GM19328 (cell line): ENCODE data around the gene MLX.
"Not testable (repeated sequence)": the region's sequence is repeated elsewhere in the genome, so short reads cannot be mapped to it uniquely, and the experiment has no call there.

Experiments used
- ATAC-seq: cut with Tn5 transposase; IDR thresholded peaks from one replicate; pipeline ENCODE4 v1.9.1; 2021; ENCODE audit warnings: mild to moderate bottlenecking, moderate library complexity; ENCODE audit not compliant: unreplicated experiment

Gene MLX

DNA sequence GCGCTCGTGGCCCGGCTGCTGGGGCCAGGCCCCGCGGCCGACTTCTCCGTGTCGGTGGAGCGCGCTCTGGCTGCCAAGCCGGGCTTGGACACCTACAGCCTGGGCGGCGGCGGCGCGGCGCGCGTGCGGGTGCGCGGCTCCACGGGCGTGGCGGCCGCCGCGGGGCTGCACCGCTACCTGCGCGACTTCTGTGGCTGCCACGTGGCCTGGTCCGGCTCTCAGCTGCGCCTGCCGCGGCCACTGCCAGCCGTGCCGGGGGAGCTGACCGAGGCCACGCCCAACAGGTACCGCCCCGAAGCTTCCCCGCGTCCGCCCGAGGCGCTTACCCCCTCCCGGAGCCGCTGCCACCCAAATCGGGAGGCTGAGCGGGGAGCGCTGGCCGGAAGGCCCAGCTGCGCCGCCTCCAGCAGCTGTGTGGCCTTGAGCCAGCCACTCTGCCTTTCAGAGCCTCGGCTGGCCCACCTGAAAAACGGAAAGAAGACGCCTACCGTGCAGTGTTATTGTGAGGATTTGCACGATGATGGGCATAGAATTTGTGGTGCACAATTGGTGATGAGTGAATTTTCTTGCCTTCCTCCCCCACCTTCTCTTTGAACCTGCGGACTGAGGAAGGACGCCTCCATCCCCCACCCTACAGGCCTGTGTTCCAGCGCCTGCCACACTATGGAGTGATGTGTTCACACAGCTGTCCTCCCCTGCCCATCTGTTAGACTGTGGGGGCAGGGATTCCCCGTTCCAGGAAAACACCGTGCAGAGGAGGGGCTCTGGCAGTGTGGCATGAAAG lies 30.3 kb upstream of the MLX start:
- peak; percentile 62 for ATAC-seq

DNA sequence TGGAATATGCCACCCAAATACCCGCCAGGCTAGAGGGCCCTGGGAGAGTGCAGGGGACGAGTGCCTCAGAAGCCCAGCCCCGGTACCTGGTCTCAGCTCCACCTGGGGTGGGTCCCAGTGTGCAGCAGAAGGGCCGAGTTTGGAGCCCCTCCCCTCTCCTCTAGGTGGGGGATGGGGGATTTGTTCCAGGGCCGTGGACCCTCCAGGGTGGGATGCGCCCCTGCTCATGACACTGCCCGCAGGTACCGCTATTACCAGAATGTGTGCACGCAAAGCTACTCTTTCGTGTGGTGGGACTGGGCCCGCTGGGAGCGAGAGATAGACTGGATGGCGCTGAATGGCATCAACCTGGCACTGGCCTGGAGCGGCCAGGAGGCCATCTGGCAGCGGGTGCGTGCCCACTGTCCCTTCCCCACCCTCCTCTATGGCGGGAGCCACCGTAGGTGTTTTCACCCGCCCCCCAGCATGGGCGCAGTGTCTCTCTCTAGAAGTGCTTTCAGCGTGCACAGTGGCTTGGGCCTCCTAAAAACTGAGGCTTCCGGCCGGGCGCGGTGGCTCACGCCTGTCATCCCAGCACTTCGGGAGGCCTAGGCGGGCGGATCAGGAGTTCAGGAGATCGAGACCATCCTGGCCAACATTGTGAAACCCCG lies 29.6 kb upstream of the MLX start:
- ATAC-seq = no peak

GRCh38 chr17:42537826-42538451 lies 29.0 kb upstream of the MLX start:
- no peak for ATAC-seq

GRCh38 chr17:42538482-42538881 lies 28.4 kb upstream of the MLX start:
- ATAC-seq = no peak

DNA sequence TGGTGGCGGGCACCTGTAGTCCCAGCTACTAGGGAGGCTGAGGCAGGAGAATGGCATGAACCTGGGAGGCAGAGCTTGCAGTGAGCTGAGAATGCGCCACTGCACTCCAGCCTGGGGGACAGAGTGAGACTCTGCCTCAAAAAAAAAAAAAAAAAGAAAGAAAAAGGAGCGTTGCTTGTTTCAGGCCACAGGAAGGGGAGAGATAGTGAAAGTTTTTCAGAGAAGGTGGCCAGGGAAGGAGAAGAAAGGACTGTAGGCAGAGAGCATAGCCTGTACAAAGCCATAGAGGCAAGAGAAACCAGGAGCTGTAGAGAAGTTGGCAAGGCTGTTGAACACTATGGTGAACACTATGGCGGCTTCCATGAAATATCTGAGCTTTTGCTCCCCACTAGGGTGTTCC lies 26.3 kb upstream of the MLX start:
- not testable (repeated sequence) for ATAC-seq

GRCh38 chr17:42541041-42541833 lies 25.7 kb upstream of the MLX start:
- ATAC-seq = no peak

- ATAC-seq = no peak
Measured at GRCh38 chr17:42543190-42544079, 23.5 kb upstream of the MLX start.

DNA sequence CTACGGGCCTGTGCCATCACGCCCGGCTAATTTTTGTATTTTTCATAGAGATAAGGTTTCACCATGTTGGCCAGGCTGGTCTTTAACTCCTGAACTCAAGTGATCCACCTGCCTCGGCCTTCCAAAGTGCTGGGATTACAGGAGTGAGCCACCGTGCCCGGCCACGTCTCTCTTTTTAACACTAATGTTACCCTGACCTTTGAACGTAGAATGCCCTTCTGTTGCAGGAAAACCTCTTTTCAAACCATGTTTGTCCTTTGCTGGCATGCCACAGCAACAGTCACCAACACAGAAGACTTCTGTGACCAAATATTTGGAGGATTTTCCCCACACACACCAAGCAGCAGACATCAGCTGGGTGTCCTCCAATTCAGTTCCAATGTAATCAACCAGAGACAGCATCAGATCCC lies 22.0 kb upstream of the MLX start:
- no peak for ATAC-seq

DNA sequence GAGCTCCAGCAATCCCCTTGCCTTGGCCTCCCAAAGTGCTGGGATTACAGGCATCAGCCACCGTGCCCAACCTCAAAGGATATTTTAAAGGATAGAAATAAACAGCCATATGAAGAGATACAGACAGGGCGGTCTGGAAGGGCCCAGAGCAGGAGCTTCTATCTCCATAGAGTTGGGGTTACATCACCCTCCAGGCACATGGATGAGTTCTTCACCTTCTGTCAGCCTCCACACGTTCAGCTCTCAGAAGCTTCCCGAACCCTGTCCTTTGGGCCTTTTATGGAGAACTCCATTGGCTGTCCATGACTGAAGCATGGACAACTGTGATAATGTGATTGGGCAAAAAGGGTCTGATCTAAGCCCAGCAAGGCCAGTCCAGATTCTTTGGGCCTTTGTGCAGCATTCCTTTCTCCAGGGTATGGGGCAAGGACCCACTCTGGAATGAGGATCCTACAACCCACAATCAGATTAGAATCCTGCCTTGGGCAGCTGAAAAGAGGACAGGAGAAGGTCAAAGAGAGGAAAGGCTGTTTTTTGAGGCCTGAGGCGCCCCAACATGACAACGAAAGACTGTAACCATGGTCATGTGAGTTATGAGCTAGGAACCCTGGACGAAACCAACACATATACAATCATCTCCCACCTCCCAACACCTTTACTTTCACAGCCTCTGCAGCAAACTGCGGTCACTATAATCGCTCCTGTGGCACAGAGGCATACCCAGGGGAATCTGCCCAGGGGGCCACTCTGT lies 21.0 kb upstream of the MLX start:
- not testable (repeated sequence) for ATAC-seq

- no peak for ATAC-seq
Measured at GRCh38 chr17:42547001-42547461, 19.9 kb upstream of the MLX start.

GRCh38 chr17:42547698-42548069 lies 19.2 kb upstream of the MLX start:
- no peak for ATAC-seq

GRCh38 chr17:42548070-42548837 lies 18.6 kb upstream of the MLX start:
- peak; percentile 60 for ATAC-seq

- no peak for ATAC-seq
Measured at GRCh38 chr17:42548993-42549755, 17.7 kb upstream of the MLX start.

- not testable (repeated sequence) for ATAC-seq
Measured at GRCh38 chr17:42552736-42553135, 14.2 kb upstream of the MLX start, which contains the start of gene HSD17B1. Gene HSD17B1, plus strand, starts transcription at chr17:42552923. Its CDS starts 11 bp downstream, at chr17:42552934.

DNA sequence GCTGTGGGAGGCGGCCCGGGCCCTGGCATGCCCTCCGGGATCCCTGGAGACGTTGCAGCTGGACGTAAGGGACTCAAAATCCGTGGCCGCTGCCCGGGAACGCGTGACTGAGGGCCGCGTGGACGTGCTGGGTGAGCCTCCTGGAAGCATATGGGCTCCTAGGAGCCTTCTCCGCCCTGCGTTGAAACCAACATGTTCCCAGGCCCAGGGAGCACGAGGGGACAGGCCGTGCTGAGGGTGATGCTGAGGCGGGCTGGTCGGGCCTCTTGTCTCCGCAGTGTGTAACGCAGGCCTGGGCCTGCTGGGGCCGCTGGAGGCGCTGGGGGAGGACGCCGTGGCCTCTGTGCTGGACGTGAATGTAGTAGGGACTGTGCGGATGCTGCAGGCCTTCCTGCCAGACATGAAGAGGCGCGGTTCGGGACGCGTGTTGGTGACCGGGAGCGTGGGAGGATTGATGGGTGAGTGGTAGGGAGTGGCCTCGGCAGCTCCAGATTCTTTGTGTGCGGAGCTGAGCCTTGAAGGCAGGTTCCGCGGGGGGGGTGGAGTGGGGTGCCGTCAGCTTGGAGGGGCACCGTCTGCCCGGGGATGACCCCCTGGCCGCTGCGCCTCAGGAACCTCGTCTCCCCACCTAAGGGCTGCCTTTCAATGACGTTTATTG lies 13.6 kb upstream of the MLX start:
- no peak for ATAC-seq

DNA sequence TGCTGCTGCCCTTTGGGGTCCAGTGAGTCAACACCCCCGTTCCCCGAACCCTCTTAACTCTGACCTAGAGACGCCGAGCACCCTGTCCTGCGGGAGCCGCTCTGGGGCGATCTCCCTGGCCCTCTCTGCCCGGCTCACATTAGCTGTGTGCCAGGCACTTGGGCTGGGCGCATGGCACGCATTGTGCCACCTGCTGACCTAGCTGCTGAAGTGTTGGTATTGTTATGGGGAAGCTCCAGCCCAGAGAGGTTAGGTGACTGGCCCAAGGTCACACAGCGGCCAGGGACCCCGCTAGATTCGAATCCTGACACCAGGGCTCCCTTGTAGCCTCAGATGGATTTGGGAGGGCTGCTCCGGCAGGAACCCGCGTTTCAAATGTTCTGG lies 13.0 kb upstream of the MLX start:
- no peak for ATAC-seq
